Activated CD4-positive, alpha-beta T cell treated with anti-CD3 and anti-CD28 coated beads for 48 hours (primary cell): Measurements from ENCODE around the gene MRM1.

Experiments
- DNase-seq: peaks from one replicate; pipeline ENCODE4 v3.0.0-alpha.2; 2020

Gene MRM1, protein sequence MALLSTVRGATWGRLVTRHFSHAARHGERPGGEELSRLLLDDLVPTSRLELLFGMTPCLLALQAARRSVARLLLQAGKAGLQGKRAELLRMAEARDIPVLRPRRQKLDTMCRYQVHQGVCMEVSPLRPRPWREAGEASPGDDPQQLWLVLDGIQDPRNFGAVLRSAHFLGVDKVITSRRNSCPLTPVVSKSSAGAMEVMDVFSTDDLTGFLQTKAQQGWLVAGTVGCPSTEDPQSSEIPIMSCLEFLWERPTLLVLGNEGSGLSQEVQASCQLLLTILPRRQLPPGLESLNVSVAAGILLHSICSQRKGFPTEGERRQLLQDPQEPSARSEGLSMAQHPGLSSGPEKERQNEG

DNA sequence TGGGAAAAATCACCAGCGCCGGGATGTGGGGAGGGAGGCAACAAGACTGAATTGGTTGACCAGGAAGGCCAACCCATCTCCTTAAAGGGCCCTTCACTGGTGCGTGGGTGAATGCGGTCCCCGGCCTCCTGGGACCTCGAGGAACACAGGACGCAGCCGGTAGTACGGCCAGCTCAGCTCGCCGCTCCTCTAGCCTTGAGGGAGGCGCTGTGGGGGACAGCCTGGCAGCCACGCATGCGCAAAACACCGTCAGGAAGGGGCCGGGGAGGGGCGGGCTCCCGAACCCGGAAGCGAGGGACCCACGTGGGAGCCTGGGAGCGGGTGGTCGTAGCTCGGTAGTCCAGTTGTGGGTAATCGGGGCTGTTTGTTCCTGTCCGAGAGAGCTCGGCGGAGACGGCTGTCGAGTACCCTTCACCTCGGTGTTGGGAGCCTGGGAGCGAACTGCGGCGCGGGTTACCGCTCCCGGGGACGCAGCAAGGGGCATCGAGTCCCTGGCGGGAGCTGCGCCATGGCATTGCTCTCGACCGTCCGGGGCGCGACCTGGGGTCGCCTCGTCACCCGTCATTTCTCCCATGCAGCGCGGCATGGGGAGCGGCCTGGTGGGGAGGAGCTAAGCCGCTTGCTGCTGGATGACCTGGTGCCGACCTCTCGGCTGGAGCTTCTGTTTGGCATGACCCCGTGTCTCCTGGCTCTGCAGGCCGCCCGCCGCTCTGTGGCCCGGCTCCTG, at the start of gene MRM1:
Gene MRM1, plus strand, starts transcription at position 281 of the 727 bp plus-strand sequence. Its CDS starts 228 bp downstream, at position 509.
- DNase-seq = peak; percentile 93

DNA sequence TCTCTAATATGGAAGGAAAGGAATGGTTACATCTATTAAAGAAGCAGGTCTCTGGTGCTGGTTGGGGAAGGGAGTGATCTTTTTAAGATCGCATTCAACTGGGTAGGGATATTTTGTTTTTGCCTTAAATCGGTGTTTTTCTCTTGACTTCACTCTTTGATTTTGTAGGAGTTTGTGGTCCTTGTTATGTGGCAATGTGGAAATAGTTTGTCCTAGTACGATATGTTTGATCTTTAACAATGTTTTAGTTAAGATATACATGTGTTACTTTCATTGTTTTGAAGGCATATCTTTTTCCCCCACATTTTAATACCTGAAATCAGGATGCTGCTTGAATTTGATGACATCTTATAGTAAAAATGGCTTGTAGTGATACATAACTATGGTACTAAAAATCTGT, 47.9 kb upstream of the MRM1 start:
- no peak for DNase-seq

DNA sequence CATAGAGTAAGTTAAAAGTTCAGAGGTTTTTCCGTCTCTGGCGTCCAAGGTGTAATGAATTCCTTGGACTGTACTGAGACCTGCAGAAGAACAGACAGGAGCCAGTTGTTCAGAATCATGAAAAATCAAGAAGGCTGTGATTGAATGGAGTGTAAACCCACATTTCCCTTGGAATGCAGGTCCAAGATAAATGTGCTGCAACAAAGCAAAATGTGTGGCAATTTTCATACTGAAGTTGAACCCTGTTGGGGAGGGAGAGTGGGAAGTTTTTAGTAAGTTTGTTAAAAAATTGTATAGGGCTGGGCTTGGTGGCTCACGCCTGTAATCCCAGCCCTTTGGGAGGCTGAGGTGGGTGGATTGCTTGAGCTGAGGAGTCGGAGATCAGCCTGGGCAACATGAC, 35.3 kb upstream of the MRM1 start:
- DNase-seq = no peak

DNA sequence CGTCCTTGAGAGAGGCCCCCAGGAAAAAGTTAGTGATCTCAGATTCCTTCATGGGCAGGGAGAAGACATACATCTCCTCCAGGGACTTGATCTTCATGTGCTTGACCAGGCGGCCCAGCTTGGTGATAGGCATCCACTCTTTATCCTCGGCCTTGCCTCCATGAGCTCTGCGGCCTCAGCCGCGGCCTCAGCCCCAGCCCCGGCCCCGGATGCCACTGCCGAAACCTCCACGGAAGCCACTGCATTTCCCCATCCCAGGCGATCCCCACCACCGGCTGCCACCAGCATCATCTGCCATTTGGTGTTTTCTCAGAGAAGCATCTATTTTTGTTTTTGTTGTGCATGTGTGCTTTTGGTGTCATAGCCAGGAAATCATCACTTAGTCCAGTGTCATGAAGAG, 26.4 kb upstream of the MRM1 start:
- no peak for DNase-seq

DNA sequence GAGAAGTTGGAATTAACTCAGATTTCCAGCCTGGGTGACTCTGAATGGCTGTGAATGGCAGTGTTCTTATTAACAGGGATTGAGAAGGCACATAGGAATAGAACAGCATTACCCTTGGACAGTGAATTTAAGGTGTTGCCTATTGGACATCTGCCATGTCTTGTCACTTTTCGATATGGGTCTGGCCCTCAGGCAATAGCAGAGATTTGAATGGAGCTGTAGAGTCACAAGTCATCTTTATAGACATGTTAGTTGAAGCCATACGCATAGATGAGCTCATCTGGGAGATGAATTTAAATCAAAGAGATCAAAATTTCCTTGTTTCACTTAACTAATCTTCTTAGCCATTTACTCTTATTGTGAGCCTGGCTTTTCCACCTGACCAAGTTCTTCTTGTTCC, 24.6 kb upstream of the MRM1 start:
- DNase-seq = no peak

DNA sequence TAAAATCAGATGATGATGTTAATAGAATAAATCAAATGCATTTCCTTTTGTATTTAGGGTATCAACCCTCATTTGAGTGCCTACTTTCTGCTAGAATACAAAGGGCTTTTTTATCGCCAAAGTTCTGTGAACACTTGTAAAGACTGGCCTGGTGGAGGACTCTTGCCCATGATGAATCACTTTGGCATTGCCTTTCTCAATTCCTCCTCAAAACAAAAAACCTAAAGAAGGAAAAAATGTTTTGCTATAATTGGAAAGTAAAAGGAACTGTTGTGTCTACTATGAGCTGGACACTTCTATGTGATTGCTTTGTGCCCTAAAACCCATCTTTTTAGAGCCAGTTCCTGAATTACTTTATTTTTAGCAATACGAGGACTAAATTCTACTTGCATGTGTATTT, 22.7 kb upstream of the MRM1 start:
- no peak for DNase-seq

DNA sequence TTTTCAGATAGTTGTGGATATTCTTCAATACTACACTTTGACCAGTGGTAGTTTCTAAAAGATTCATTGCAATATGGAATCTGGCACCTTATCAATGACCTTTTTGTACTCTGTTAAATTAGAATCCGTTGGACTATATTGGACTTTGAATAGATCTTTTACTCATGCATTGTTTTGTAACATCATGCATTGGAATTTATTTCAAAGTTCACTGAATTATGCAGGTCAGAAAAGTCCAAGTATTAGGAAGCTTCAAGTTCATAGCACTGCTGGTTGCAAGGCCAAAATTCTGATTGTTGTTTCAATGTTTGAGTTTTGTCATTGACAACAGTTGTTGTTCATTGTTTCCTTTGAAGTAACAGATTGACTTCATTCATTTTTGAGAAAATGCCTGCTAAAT, 17.6 kb upstream of the MRM1 start:
- DNase-seq = no peak

DNA sequence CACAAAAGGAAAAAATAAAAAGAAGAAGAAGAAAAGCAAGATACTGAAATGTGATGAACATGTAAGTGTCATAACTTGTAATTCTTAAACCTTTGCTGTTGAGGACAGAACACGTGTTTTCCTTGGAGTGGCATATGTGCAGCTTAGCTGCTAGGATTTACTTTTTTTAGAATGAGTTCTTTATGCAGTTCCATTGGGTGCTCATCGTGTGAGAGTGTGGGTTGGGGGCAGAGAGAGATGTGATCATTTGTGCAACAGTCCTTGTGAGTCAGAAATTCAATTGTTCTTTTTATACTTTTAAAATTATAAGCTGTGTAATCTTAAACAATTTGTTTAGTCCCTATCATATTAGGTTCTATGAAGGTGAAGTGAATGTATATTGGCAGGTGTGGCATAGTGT, 15.2 kb upstream of the MRM1 start:
- DNase-seq = no peak

DNA sequence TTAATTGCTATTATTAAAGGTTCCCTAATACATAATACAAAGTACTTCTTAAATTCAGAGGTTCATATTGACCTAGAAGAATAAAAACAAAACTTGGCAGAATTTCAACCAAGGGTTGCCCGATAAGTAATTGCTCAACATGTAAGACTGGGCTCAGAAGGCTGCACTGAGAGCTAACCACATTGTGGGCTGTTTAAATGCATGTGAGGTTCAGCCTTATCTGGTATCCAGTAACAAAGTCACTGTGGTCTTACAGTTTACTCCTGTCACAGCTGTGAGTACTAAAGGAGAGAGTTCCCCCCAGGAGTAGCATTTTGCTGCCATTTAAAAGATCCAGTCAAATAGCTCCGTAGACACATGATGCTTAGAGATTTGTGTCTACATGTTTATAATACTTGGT, 11.3 kb upstream of the MRM1 start:
- no peak for DNase-seq

DNA sequence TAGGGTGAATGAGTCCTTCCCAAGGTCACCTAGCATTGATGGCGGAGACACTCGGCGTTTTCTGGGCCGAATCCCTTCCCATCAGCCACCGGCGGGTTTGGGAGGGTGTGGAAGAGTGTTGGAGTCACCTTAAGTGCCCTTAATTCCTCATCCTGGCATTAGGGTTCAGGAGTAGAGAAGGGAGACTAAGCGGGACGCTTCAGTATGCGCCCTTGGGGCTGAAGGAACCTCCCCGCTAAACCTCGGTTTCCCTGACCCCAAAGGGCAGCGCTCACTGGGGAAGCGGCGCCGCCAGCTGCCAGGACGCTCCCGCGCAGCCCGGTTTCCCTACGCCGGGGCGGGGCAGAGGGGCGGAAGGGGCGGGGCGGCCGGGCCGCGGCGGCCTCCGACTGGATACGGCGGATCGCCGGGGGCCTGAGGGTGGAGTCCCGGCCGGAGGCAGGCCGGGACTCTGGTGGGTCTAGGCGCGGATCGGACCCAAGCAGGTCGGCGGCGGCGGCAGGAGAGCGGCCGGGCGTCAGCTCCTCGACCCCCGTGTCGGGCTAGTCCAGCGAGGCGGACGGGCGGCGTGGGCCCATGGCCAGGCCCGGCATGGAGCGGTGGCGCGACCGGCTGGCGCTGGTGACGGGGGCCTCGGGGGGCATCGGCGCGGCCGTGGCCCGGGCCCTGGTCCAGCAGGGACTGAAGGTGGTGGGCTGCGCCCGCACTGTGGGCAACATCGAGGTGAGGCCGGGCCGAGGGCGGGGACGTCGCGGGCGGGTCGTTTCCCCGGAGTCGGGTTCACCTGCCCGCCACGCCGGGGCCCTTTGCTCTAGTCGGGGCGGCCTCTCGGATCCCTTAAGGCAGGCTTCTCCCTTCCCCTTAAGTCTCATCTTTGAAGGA, 9.7 kb upstream of the MRM1 start, which contains the start of gene DHRS11:
Gene DHRS11, plus strand, starts transcription at position 446 of the 882 bp plus-strand sequence. Its CDS starts 131 bp downstream, at position 577.
- peak; percentile 86 for DNase-seq

DNA sequence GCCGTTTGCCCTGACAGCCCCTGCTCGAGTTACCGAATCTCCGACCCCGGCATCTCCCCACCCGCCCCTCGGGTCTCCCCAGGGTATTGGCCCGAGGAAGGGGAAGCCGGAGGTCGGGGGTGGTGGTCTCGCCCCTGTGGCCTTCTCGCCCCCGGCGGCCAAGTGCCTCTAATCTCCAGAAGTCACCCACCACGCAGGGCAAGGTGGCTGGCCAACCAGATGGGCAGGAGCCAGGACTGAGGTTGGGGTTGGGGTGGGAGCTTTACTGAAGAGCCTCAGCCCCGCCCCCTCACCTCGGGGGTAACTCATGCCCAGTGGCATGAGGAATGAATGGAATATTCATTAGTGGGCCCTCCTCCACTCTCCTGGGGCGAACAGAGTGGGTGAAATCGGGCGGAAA, 9.1 kb upstream of the MRM1 start:
- peak; percentile 20 for DNase-seq

DNA sequence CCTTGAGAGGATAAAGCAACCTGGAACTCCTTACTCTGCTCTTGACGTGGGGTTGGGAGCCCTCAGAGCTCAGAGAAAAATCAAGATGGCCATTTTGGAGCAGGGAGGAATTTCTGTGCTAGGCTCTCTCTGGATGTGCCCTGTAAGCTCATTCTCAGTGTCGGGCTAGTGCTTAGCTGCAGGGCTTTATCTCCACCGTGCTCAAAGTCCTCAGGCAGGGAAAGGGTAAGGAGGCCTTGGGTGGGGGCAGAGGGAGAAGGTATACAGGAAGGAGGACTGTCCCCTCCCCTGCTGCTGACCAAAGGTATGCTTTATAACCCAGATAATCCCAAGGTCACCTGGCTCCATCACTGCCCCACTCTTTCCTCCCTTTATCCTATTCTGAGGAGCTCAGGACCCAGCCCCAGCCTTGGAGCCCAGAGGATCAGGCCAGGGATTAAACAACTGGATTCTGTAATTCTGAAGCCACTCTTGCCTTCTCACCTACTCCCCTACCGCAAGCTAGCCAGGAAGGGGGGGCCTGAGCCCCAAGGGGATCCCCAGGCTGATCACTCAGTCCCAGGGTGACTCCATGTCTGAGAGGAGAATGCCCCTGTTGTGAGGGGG, 8.6 kb upstream of the MRM1 start:
- no peak for DNase-seq

DNA sequence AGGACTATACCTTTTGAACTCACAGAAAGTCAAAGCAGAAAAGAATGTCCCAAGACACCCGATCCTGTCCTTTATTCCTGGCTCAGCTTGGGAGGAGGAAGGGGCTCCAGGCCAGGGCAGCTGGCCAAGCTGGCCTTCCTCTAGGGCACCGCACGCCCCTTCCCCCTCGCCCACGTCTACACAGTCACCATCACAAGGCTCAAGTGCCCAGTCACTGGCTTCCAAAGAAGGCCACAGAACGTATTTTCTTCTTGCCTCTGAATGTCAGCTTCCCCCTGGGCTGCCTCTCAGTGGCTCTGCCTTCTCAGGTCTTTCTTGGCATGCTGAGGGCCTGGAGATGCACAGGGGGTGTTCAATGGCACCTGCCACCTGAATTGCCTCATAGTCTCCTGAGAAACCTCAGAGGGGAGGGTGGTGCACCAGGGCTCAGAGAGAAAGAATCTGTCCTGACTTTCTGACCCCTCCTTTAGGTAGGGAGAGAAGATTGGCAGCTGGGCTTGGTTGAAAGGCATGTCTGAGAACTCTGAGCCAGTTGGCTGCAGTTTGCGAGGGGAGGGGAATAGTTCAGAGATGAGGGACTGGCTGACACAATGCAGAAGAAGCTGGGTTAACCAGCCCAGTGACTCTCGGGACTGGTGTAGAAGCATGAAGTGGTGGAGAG, 7.6 kb upstream of the MRM1 start:
- DNase-seq = no peak

DNA sequence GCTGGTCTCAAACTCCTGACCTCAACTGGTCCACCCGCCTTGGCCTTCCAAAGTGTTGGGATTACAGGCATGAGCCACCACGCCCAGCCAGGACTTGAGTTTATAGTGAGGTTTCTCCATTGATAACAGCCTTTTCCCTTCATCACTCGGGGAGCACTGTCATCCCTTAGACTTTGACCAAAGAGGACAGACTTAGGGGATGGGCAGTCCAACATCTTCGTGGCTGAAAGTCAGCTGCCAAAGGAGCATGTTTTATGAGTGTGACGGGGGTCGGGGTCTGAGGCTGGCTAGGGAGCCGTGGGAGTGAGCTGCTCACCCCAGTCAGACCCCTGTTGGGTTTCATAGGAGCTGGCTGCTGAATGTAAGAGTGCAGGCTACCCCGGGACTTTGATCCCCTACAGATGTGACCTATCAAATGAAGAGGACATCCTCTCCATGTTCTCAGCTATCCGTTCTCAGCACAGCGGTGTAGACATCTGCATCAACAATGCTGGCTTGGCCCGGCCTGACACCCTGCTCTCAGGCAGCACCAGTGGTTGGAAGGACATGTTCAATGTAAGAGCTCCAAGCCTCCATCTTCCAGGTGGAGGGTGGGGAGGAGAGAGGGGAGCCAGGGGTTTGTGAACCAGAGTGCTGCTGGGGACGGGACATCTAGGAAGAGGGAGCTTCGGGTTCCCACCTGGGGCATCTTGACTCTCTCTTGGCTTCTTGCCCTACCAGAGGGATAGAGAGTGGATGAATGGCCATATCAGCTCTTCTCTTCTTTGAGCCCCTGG, 6.6 kb upstream of the MRM1 start:
- no peak for DNase-seq

DNA sequence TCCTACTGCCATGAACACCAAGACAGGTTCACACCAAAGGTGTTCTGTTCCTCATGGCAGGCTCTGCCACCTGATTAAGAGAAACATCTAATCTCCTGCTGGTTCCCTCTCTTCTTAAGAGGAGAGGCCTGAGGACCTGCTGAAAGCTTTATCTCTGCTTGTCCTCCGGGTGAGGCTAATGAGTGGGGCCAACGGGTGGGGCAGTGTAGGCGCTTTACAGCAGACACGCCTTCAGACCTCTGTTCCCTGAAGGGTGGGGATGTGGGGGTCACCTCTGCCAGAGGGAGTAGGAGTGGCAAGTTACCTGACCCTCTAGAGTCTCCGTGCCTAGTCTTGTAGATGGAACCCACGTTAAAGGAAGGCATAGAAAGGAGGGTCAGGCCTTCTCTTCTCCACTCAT, 4.2 kb upstream of the MRM1 start:
- no peak for DNase-seq

DNA sequence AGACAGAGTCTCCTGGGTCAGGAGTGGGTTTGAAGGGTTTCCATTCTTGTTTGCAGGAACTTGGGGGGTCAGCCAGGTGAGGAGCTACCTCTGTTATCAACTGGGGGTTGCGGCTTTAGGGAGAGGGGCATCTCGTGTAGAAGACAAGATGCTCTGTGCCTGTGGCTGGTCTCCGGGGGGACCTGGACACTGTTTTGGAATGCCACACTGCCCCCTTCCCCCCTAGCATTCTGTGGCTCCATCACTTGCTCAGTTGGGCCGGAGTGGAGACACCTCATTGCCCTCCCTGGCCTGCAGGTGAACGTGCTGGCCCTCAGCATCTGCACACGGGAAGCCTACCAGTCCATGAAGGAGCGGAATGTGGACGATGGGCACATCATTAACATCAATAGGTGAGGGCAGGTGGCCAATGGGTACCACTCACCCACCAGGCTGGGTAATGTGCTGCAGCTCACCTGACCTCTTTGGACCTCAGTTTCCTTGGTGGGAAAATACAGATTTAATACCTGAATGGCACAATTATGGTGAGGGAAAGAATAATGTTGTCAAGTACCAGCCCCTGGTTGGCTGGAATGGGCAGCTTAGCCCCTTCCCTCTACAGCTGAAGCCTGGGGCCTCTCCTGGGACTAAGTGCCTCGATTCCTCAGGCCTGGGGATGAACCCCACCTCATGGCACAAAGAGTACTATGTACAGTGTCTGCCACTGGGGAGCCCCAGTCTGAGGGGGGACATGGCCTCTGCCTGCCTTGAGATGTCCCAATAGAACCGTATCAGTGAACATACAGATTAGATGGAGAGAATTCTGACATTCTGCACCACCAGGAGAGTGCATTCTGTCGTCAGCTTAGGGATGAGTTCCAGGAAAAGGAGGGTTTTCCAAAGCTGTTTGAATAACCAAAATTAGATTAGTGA, 3.3 kb upstream of the MRM1 start:
- DNase-seq = no peak

DNA sequence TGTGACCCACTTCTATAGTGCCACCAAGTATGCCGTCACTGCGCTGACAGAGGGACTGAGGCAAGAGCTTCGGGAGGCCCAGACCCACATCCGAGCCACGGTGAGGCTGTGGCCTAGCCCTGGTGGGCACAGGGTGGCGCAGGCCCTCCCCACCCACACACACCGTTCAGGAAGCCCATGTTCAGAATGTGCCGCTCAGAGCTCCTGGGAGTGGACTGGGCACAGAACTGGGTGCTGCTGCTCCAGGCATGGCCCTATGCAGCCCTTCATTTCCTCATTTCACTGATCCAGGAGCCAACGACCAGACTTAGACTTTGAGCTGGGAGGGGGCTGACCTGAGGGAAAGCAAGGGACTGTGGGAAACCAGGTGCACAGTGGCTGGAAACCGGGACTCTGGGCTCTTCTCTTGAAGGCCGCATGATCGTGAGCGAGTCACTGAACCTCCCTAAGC, 2.4 kb upstream of the MRM1 start:
- no peak for DNase-seq

DNA sequence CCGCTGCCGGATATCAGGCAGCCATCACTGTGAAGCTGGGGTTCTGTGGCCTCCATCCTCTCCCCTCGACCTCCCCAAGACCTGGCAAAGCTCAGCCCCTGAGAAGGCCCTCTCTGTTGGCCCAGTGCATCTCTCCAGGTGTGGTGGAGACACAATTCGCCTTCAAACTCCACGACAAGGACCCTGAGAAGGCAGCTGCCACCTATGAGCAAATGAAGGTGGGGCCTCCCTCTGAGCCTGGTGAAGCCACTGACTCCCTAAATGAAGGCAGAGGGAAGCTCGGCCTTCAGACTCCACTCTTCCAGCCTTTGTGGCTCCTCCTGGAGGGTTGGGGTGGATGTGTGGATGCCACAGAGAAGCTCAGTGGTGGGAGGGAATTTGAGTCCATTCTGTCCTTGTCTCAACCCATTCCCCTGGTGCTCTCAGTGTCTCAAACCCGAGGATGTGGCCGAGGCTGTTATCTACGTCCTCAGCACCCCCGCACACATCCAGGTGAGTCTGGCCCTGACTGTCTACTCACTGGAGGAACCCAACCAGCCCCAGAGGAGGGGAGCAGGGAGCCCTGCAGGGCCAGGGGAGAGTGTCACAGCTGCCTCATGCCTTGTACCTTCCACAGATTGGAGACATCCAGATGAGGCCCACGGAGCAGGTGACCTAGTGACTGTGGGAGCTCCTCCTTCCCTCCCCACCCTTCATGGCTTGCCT, 1.7 kb upstream of the MRM1 start:
- DNase-seq = no peak

DNA sequence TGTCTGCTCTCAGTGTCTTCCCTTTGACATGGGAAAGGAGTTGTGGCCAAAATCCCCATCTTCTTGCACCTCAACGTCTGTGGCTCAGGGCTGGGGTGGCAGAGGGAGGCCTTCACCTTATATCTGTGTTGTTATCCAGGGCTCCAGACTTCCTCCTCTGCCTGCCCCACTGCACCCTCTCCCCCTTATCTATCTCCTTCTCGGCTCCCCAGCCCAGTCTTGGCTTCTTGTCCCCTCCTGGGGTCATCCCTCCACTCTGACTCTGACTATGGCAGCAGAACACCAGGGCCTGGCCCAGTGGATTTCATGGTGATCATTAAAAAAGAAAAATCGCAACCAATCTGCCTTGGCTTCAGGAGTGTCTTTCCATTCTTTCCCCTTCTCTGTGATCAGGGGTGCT, 918 bp upstream of the MRM1 start:
- no peak for DNase-seq

DNA sequence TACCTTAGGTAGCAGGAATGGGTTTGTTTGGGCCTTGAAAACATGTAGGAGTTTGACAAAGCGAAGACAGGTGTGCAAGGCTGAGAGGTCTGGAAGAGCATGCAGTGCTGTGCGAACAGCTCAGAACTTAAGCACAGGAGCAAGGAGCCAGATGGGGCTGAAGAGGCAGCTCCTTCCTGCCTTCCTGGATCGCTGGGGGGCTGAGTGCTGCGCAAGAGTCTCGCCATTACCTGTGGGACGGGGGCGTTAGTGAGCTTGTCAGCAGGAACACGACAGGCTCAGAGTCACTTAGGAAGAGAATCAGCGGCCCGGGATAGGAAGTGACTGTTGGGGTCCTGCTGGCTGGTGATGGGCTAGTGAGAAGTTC, 464 bp upstream of the MRM1 start:
- no peak for DNase-seq
